HG02571 (cell line): ENCODE data around the gene MEOX1.
"Not testable (repeated sequence)": the region's sequence is repeated elsewhere in the genome, so short reads cannot be mapped to it uniquely, and the experiment has no call there.

Experiments
- ATAC-seq: cut with Tn5 transposase; IDR thresholded peaks from one replicate; pipeline ENCODE4 v1.9.1; 2021; ENCODE audit warnings: mild to moderate bottlenecking, moderate library complexity; ENCODE audit not compliant: unreplicated experiment

Gene MEOX1

GRCh38 chr17:43619705-43620104 is 42.0 kb downstream of the MEOX1 start:
- ATAC-seq = no peak

- no peak for ATAC-seq
These were observed 43.4 kb downstream of the MEOX1 start for GRCh38 chr17:43618276-43618675.

- no peak for ATAC-seq
These were observed 44.9 kb downstream of the MEOX1 start for GRCh38 chr17:43616852-43617251.

- ATAC-seq = no peak
These were observed 45.3 kb downstream of the MEOX1 start for GRCh38 chr17:43616421-43616820.

GRCh38 chr17:43616029-43616351 is 45.7 kb downstream of the MEOX1 start:
- ATAC-seq = no peak

- no peak for ATAC-seq
These were observed 46.2 kb downstream of the MEOX1 start for GRCh38 chr17:43615330-43616028.

GRCh38 chr17:43614561-43614960 is 47.2 kb downstream of the MEOX1 start:
- no peak for ATAC-seq

- no peak for ATAC-seq
These were observed 47.8 kb downstream of the MEOX1 start for GRCh38 chr17:43613917-43614316.

- ATAC-seq = no peak
These were observed 49.2 kb downstream of the MEOX1 start for GRCh38 chr17:43612515-43612914.

GRCh38 chr17:43611230-43611969 is 50.3 kb downstream of the MEOX1 start:
- ATAC-seq = no peak

GRCh38 chr17:43609613-43610385 is 51.9 kb downstream of the MEOX1 start:
- ATAC-seq = no peak

- ATAC-seq = no peak
These were observed 53.4 kb downstream of the MEOX1 start for GRCh38 chr17:43608313-43608712.

GRCh38 chr17:43604549-43604948 is 57.2 kb downstream of the MEOX1 start:
- ATAC-seq = no peak

GRCh38 chr17:43603321-43603720 is 58.4 kb downstream of the MEOX1 start:
- no peak for ATAC-seq

GRCh38 chr17:43602556-43602955 is 59.2 kb downstream of the MEOX1 start:
- not testable (repeated sequence) for ATAC-seq

- no peak for ATAC-seq
These were observed 60.3 kb downstream of the MEOX1 start for GRCh38 chr17:43601280-43602039.

GRCh38 chr17:43599835-43600234 is 61.9 kb downstream of the MEOX1 start:
- ATAC-seq = no peak

- ATAC-seq = no peak
These were observed 62.7 kb downstream of the MEOX1 start for GRCh38 chr17:43599046-43599395.

- no peak for ATAC-seq
These were observed 63.2 kb downstream of the MEOX1 start for GRCh38 chr17:43598357-43599045.

- ATAC-seq = no peak
These were observed 63.9 kb downstream of the MEOX1 start for GRCh38 chr17:43597624-43598356.
